Measurements from ENCODE around the gene PLEKHA7. TPM values are rescaled to one million over a fixed set of nuclear protein-coding genes. Genes with fewer than 3 reads are reported as not detected.

PLEKHA7 gene
- total and polyA plus RNA-seq, 2 of the 4 experiments (the other 2 are of a cell fraction), result 0.12 TPM; not detected in 1

- no peak overlapping the region for H3K14ac ChIP-seq (replicated peaks; ENCODE audit: low read depth, low read length)
Measured at GRCh38 chr11:16911658-16912057, 102.6 kb downstream of the PLEKHA7 start.

More at GRCh38 chr11:16911658-16912057, 102.6 kb downstream of the PLEKHA7 start:
- H3K4ac ChIP-seq (ENCODE audit: low read depth, low read length), result no peak overlapping the region
- H3K79me1 ChIP-seq (ENCODE audit: low read depth in 1 of 2, low read length in 2 of 2), result no peaks in the 10 kb centered on the region
- H2AFZ ChIP-seq (replicated peaks; ENCODE audit: low read length, poor library complexity), result no peak overlapping the region
- intact Hi-C loops (cut with micrococcal nuclease) (no loop called here), in situ Hi-C loops (cut with MboI; ENCODE audit: low sequenced_read_pairs) (no loop called here), dilution Hi-C loops (cut with HindIII; ENCODE audit: low sequenced_read_pairs, unreplicated experiment) (no loop called here)
- H2BK20ac ChIP-seq (ENCODE audit: low read depth, low read length), result no peak overlapping the region
- no peak overlapping the region for H3K9ac ChIP-seq (ENCODE audit: low read depth, low read length)
- no peak overlapping the region for H3K56ac ChIP-seq (ENCODE audit: extremely low read depth, insufficient read depth, low read length)
- TF ChIP-seq FOS (IDR thresholded peaks at IDR 0.05; ENCODE audit: low read depth, low read length) (no peak), CEBPB (IDR thresholded peaks at IDR 0.05; ENCODE audit: low read depth, low read length) (no peak)
- no peak overlapping the region for H4K8ac ChIP-seq (ENCODE audit: low read depth in 2 of 2, low read length in 2 of 2)
- H3K36me3 ChIP-seq (ENCODE audit: control insufficient read depth, insufficient read depth, low read length), result no peaks in the 10 kb centered on the region
- no peak overlapping the region for H2AK5ac ChIP-seq (ENCODE audit: low read depth, low read length)
- CTCF ChIA-PET, result interaction anchor here (1.4 kb wide), 1 partner anchor 10 kb away, joined by 4 read pairs; no protein-coding TSS in a partner anchor
- H3K4me3 ChIP-seq (ENCODE audit: insufficient read depth, low read depth, low read length), result no peak overlapping the region
- no peak overlapping the region for H2AK9ac ChIP-seq (replicated peaks; ENCODE audit: low read depth, low read length, poor library complexity)
- H2BK120ac ChIP-seq (ENCODE audit: low read depth, low read length), result no peak overlapping the region
- BruUV-seq (replicated peaks), result no TSS peak
- no peak for DNase-seq
- H4K20me1 ChIP-seq (ENCODE audit: insufficient read depth, low read length), result no peaks in the 10 kb centered on the region
- H3K18ac ChIP-seq (ENCODE audit: low read depth, low read length), result no peak overlapping the region
- H2BK5ac ChIP-seq (ENCODE audit: low read depth, low read length, poor library complexity, severe bottlenecking), result no peak overlapping the region
- no peak overlapping the region for H2BK15ac ChIP-seq (ENCODE audit: low read depth, low read length)
- H3K27ac ChIP-seq (ENCODE audit: insufficient read depth, low read length), result no peak overlapping the region
- no peaks in the 10 kb centered on the region for H3K9me1 ChIP-seq (ENCODE audit: insufficient read depth, low read length)
- POLR2A ChIA-PET (ENCODE audit: unreplicated experiment), result no interaction called here
- H3K23ac ChIP-seq (ENCODE audit: low read depth, low read length), result no peak overlapping the region
- WGBS, 2 experiments (ENCODE audit: extremely low coverage in 2 of 2, insufficient read length in 1 of 2), result 17% methylated on average over 1 of the region's 4 CpGs; no CpG with 5 or more reads in 1 of the 2 experiments
- no peak overlapping the region for H4K91ac ChIP-seq (ENCODE audit: insufficient read depth, low read depth, low read length)
- H3K9me3 ChIP-seq (ENCODE audit: control insufficient read depth, insufficient read depth, low read length), result no peaks in the 10 kb centered on the region
- no peak overlapping the region for H4K5ac ChIP-seq (ENCODE audit: low read depth, low read length)
- H3K4me2 ChIP-seq (ENCODE audit: low read depth, low read length), result no peak overlapping the region
- ATAC-seq (ENCODE audit: low read depth), result no peak
- H3K27me3 ChIP-seq (ENCODE audit: control insufficient read depth, insufficient read depth, low read length), result peaks cover 5% of the 10 kb centered on the region
- H3K4me1 ChIP-seq (ENCODE audit: control insufficient read depth, insufficient read depth, low read length), result no peaks in the 10 kb centered on the region
